K562 (cell line): ENCODE measurements around the gene TRIOBP. TPM values are rescaled to one million over a fixed set of nuclear protein-coding genes. Genes with fewer than 3 reads are reported as not detected.

ENCODE experiments used
- EP400 ChIP-seq: fragments of 450-650 bp; IDR thresholded peaks from 2 replicates; pipeline ENCODE4 v1.6.1; 2017; ENCODE audit warnings: antibody characterized with exemption, mild to moderate bottlenecking, moderate library complexity
- KDM4B ChIP-seq, 2 experiments: fragments of 450-650 bp in 1 of 2; sonication (generic) in 1 of 2; IDR thresholded peaks; 2 replicates each; pipeline ENCODE4 v1.6.1; 2016 to 2017; ENCODE audit warnings: borderline replicate concordance in 2 of 2, antibody characterized with exemption in 1 of 2, low read depth in 1 of 2, mild to moderate bottlenecking in 1 of 2
- TAF1 ChIP-seq: IDR thresholded peaks from 2 replicates; pipeline ENCODE4 v1.6.1; 2011; ENCODE audit warnings: mild to moderate bottlenecking, low read length, moderate library complexity; ENCODE audit not compliant: insufficient read depth, control insufficient read depth, severe bottlenecking; ENCODE audit errors: extremely low read depth
- ZBED1 ChIP-seq: IDR thresholded peaks from 2 replicates; pipeline ENCODE4 v1.6.1; 2014
- polyA plus RNA-seq, 8 experiments: library from polyadenylated mRNA; depleted of rRNA in 4 of 8; stranded (reverse) in 5 of 8; unstranded in 3 of 8; fragments of >200 nt; fragmentation: Nextera tagmentation in 2 of 8; fragmentation: Illumina TruSeq in 1 of 8; extraction: Ambion mirVana in 2 of 8; extraction: Trizol in 1 of 8; gene quantifications; 2 replicates each; pipeline versions ENCODE4 v1.2.1 to v1.2.3, GENCODE V29; 2011 to 2014; ENCODE audit warnings: inconsistent platforms in 1 of 8, missing spikeins in 1 of 8
- total RNA-seq, 7 experiments: library from RNA; depleted of rRNA in 6 of 7; stranded (reverse); fragments of >200 nt in 6 of 7; fragmentation: Illumina TruSeq in 2 of 7; extraction: Trizol in 2 of 7; gene quantifications; 2 replicates each; pipeline versions ENCODE4 v1.2.1 to v1.2.3, GENCODE V29; 2011 to 2021; ENCODE audit warnings: low replicate concordance in 1 of 7
- TF ChIP-seq, protein P1 (sequence below): fragments of 450-650 bp; formaldehyde crosslinking; conservative IDR thresholded peaks from 2 replicates; pipeline ENCODE4 v1.4.0; 2022; ENCODE audit warnings: mild to moderate bottlenecking, missing genetic modification characterization
- TF ChIP-seq, protein P2 (sequence below): conservative IDR thresholded peaks from 2 replicates; pipeline ENCODE4 v1.6.1; 2011; ENCODE audit warnings: low read depth, mild to moderate bottlenecking, low read length; ENCODE audit not compliant: control insufficient read depth
- TF ChIP-seq, protein P3 (sequence below): IDR thresholded peaks from 2 replicates; pipeline ENCODE4 v1.6.1; 2011; ENCODE audit not compliant: insufficient read length; ENCODE audit errors: extremely low read depth
- TF ChIP-seq, protein P4 (sequence below): sonication (generic); formaldehyde crosslinking; IDR thresholded peaks from 2 replicates; pipeline ENCODE4 v1.8.0; 2022; ENCODE audit warnings: missing genetic modification reagents, mild to moderate bottlenecking, moderate library complexity, borderline replicate concordance
- TF ChIP-seq, protein P5 (sequence below): fragments of 250-450 bp; sonication (Bioruptor Pico); IDR thresholded peaks from 2 replicates; pipeline ENCODE4 v1.4.0; 2020
- TF ChIP-seq, protein P6 (sequence below): fragments of 450-650 bp; IDR thresholded peaks from 2 replicates; pipeline ENCODE4 v1.6.1; 2016; ENCODE audit warnings: antibody characterized with exemption
- TF ChIP-seq, protein P7 (sequence below): fragments of 250-450 bp; sonication (Bioruptor Pico); IDR thresholded peaks from 2 replicates; pipeline ENCODE4 v1.5.0; 2021

Gene TRIOBP
- total and polyA plus RNA-seq, 9 of the 15 experiments (the other 6 are each of a cell fraction or from before 2014, with no cell fraction given): 0.24 to 13.8 (median 5.5) TPM

DNA sequence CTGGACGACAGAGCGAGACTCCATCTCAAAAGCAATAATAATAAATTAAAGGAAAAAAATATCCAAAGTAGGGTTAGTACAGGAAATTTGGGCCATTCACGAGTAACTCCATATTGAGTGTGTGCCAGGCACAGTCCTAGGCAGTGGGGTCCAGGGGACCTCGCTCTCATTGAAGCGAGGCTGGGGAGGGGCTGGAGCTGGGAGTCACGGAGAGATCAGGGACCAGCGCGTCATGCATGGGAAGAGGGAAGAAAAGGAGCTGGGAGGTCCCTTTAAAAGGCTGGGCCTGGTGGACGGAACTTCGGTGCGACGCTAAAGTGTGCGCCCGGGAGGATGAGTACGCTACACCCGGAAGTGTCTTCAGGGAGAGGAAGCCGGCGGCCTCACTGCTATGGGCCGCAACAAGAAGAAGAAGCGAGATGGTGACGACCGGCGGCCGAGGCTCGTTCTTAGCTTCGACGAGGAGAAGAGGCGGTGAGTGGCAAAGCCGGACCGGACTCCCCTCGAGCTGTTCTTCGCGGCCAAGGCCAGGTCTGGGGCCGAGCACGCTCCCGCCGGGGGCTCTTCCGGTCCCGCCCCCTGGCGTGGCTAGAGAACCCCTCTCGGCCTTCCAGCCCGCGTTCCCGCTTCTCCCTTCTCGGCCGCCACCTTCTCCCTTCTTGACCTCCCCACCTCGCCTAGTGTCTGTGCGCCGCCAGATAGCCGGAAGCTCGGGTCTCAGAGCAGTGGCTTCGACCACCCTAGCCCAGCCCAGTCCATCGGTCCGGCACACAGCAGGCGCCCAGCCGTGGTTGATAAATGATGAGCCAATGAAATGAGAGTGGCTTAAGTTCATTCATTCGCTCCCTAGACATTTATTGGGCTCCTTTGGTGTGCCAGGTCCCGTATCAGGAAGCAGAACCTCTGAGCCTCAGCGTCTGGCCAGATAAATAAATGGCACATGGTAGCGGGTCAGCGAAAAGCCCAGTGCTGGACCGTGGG lies 10.6 kb upstream of the TRIOBP start, which contains the start of gene NOL12 (continued):
- TF ChIP-seq, protein P1, sequence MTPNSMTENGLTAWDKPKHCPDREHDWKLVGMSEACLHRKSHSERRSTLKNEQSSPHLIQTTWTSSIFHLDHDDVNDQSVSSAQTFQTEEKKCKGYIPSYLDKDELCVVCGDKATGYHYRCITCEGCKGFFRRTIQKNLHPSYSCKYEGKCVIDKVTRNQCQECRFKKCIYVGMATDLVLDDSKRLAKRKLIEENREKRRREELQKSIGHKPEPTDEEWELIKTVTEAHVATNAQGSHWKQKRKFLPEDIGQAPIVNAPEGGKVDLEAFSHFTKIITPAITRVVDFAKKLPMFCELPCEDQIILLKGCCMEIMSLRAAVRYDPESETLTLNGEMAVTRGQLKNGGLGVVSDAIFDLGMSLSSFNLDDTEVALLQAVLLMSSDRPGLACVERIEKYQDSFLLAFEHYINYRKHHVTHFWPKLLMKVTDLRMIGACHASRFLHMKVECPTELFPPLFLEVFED: no peak
- TF ChIP-seq, protein P2, sequence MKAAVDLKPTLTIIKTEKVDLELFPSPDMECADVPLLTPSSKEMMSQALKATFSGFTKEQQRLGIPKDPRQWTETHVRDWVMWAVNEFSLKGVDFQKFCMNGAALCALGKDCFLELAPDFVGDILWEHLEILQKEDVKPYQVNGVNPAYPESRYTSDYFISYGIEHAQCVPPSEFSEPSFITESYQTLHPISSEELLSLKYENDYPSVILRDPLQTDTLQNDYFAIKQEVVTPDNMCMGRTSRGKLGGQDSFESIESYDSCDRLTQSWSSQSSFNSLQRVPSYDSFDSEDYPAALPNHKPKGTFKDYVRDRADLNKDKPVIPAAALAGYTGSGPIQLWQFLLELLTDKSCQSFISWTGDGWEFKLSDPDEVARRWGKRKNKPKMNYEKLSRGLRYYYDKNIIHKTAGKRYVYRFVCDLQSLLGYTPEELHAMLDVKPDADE: peak; percentile 61; the same call in 1 of the 2 replicates
- TF ChIP-seq, protein P3, sequence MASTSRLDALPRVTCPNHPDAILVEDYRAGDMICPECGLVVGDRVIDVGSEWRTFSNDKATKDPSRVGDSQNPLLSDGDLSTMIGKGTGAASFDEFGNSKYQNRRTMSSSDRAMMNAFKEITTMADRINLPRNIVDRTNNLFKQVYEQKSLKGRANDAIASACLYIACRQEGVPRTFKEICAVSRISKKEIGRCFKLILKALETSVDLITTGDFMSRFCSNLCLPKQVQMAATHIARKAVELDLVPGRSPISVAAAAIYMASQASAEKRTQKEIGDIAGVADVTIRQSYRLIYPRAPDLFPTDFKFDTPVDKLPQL: peak; percentile 12
- TF ChIP-seq, protein P4, sequence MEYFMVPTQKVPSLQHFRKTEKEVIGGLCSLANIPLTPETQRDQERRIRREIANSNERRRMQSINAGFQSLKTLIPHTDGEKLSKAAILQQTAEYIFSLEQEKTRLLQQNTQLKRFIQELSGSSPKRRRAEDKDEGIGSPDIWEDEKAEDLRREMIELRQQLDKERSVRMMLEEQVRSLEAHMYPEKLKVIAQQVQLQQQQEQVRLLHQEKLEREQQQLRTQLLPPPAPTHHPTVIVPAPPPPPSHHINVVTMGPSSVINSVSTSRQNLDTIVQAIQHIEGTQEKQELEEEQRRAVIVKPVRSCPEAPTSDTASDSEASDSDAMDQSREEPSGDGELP (CRISPR knock-in tag): peak; percentile 44; the same call in 1 of the 2 replicates
- TF ChIP-seq, protein P5, sequence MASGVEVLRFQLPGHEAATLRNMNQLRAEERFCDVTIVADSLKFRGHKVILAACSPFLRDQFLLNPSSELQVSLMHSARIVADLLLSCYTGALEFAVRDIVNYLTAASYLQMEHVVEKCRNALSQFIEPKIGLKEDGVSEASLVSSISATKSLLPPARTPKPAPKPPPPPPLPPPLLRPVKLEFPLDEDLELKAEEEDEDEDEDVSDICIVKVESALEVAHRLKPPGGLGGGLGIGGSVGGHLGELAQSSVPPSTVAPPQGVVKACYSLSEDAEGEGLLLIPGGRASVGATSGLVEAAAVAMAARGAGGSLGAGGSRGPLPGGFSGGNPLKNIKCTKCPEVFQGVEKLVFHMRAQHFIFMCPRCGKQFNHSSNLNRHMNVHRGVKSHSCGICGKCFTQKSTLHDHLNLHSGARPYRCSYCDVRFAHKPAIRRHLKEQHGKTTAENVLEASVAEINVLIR: no peak
- TF ChIP-seq EP400: peak; percentile 98
- TF ChIP-seq, protein P6, sequence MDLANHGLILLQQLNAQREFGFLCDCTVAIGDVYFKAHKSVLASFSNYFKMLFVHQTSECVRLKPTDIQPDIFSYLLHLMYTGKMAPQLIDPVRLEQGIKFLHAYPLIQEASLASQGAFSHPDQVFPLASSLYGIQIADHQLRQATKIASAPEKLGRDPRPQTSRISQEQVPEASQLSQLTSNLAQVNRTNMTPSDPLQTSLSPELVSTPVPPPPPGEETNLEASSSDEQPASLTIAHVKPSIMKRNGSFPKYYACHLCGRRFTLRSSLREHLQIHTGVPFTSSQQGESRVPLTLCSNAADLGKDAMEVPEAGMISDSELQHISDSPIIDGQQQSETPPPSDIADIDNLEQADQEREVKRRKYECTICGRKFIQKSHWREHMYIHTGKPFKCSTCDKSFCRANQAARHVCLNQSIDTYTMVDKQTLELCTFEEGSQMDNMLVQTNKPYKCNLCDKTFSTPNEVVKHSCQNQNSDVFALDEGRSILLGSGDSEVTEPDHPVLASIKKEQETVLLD: 0 out of 2 replicates have a peak, but pooled peaks have one; percentile 15
- TF ChIP-seq ZBED1: peak; percentile 62; the same call in 1 of the 2 replicates
- peak in 1 of 2 experiments; percentile 87; a peak in 1 of 4 replicates for TF ChIP-seq KDM4B (IDR thresholded peaks at IDR 0.05; ENCODE audit: borderline replicate concordance in 2 of 2, low read depth in 1 of 2)
- TF ChIP-seq, protein P7, sequence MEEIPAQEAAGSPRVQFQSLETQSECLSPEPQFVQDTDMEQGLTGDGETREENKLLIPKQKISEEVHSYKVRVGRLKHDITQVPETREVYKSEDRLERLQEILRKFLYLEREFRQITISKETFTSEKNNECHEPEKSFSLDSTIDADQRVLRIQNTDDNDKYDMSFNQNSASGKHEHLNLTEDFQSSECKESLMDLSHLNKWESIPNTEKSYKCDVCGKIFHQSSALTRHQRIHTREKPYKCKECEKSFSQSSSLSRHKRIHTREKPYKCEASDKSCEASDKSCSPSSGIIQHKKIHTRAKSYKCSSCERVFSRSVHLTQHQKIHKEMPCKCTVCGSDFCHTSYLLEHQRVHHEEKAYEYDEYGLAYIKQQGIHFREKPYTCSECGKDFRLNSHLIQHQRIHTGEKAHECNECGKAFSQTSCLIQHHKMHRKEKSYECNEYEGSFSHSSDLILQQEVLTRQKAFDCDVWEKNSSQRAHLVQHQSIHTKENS (CRISPR knock-in tag): no peak
- peak; percentile 79 for TF ChIP-seq TAF1
